Measurements from ENCODE around the gene KDM2A.
A peak's percentile ranks its signal among the peaks of the same experiment; 100 is the strongest.

KDM2A gene

GRCh38 chr11:67292671-67293070 is 173.6 kb downstream of the KDM2A start:
- Mint-ChIP-seq H3K27ac (ENCODE audit: low read depth) (peak overlapping the region; percentile 90), H3K4me1 (peaks cover 54% of the 10 kb centered on the region), H3K9me3 (peaks cover 13% of the 10 kb centered on the region), H3K36me3 (ENCODE audit: insufficient read depth) (peaks cover 61% of the 10 kb centered on the region), H3K4me3 (peak overlapping the region; percentile 18), H3K27me3 (no peaks in the 10 kb centered on the region)
- ATAC-seq (replicated peaks; ENCODE audit: extremely low read depth, poor library complexity, severe bottlenecking) (no peak), DNase-seq (ENCODE audit: low spot score in 2 of 2) (no peak)

- peak in 1 of 2 donors; percentile 40 for DNase-seq (ENCODE audit: low spot score in 2 of 2)
- Mint-ChIP-seq H3K27me3 (no peaks in the 10 kb centered on the region), H3K27ac (ENCODE audit: low read depth) (peak overlapping the region; percentile 90), H3K36me3 (ENCODE audit: insufficient read depth) (peaks cover 62% of the 10 kb centered on the region), H3K4me3 (peak overlapping the region; percentile 18), H3K4me1 (peaks cover 51% of the 10 kb centered on the region), H3K9me3 (peaks cover 13% of the 10 kb centered on the region)
- peak; percentile 22 for ATAC-seq (replicated peaks; ENCODE audit: extremely low read depth, poor library complexity, severe bottlenecking)
Observed at GRCh38 chr11:67293090-67293489, 174.0 kb downstream of the KDM2A start.

DNA sequence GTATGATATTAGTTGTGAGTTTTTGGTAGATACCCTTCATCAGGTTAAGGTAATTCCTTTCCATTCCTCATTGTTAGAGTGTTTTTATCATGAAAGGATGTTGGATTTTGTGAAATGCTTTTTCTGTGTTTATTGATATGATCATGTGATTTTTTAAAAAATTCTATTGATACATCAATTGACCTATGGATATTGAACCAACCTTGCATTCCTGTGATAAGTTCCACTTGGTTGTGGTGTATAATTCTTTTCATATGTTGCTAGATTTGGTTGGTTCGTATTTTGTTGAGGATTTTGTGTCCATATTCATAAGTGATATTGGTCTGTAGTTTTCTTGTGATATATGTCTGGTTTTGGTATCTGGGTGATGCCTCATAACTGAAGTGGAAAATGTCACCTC is 176.8 kb downstream of the KDM2A start:
- Mint-ChIP-seq H3K4me1 (peaks cover 43% of the 10 kb centered on the region), H3K9me3 (peaks cover 13% of the 10 kb centered on the region), H3K36me3 (ENCODE audit: insufficient read depth) (peaks cover 58% of the 10 kb centered on the region), H3K27ac (ENCODE audit: low read depth) (peak overlapping the region; percentile 72), H3K27me3 (no peaks in the 10 kb centered on the region), H3K4me3 (no peak overlapping the region)
- ATAC-seq (replicated peaks; ENCODE audit: extremely low read depth, poor library complexity, severe bottlenecking), result no peak
- DNase-seq (ENCODE audit: low spot score in 2 of 2), result no peak

DNA sequence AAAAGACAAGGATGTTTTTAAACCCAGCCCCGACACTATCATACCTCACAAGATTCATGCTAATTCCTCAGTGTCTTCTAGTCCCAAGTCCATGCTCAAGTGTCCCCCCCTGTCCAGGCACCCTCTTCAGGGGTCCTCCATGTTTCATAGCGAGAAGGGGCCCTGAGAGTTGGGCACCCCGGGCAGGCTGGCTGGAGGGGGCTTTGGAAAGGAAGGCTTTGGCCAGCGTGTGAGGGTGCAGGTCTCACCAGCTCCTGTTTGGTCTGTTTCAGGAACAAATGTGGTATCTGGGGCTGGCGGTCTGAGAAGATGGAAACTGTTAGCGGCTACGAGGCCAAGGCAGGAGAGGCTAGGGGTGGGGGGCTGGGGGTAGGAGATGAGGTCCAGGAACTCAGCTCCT is 179.7 kb downstream of the KDM2A start:
- ATAC-seq (replicated peaks; ENCODE audit: extremely low read depth, poor library complexity, severe bottlenecking) (no peak), DNase-seq (ENCODE audit: low spot score in 2 of 2) (no peak)
- Mint-ChIP-seq H3K36me3 (ENCODE audit: insufficient read depth) (peaks cover 51% of the 10 kb centered on the region), H3K9me3 (peaks cover 13% of the 10 kb centered on the region), H3K4me3 (no peak overlapping the region), H3K27me3 (no peaks in the 10 kb centered on the region), H3K27ac (ENCODE audit: low read depth) (no peak overlapping the region), H3K4me1 (peaks cover 29% of the 10 kb centered on the region)

DNA sequence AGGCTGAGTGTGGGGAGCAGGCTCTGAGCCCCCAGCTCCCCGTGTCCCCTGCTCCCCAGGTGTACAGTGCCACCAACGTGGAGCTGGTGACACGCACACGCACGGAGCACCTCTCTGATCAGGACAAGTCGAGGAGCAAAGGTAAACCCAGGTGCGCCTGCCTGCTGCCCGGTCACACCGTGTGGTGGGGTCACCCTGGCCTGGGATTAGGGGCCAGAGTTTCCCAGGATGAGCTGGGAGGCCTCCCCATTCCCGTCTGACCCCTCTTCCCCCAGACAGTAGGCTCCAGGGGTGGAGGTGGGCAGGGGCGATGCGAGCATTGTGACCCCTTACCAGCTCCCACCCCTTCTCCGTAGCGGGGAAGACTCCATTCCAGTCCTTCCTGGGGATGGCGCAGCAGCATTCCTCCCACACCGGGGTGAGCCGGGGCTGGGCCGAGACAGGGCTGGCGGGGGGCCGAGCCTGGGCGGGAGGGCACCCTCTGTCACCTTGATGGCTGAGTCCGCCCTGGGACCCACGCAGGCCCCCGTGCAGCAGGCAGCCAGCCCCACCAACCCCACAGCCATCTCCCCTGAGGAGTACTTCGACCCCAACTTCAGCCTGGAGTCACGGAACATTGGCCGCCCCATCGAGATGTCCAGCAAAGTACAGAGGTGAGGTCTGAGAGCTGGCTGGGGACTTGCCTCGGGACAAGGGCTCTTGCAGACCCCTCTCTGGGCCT is 180.6 kb downstream of the KDM2A start:
- DNase-seq (ENCODE audit: low spot score in 2 of 2), result no peak
- Mint-ChIP-seq H3K27ac (ENCODE audit: low read depth) (no peak overlapping the region), H3K4me1 (peaks cover 27% of the 10 kb centered on the region), H3K4me3 (no peak overlapping the region), H3K36me3 (ENCODE audit: insufficient read depth) (peaks cover 44% of the 10 kb centered on the region), H3K9me3 (peaks cover 13% of the 10 kb centered on the region), H3K27me3 (no peaks in the 10 kb centered on the region)
- ATAC-seq (replicated peaks; ENCODE audit: extremely low read depth, poor library complexity, severe bottlenecking), result no peak

DNA sequence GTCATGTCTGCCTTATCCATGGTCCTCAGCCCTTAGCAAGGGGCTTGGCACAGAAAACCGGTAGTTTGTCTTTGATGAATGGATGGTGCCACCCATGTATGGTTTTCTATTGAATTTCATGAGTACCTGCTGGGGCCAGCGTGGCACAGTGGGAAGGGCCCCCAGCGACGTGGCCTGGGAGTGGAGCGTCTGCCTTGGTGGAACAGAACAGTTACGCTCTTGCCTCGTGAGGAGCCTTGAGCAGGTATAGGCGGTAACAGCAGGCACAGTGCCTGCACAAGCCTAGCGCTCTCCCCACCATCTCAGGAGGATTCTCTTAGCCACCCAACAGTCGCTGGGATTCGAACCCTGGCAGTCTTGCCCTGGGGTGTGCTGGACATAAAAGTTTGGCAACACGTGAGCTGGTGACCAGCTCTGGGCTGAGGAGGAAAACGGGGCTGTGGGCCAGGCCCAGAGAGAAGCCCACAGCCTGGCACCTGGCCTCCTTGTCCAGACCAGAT is 181.2 kb downstream of the KDM2A start:
- Mint-ChIP-seq H3K9me3 (peaks cover 13% of the 10 kb centered on the region), H3K36me3 (ENCODE audit: insufficient read depth) (peaks cover 41% of the 10 kb centered on the region), H3K27ac (ENCODE audit: low read depth) (no peak overlapping the region), H3K4me3 (no peak overlapping the region), H3K4me1 (peaks cover 31% of the 10 kb centered on the region), H3K27me3 (no peaks in the 10 kb centered on the region)
- ATAC-seq (replicated peaks; ENCODE audit: extremely low read depth, poor library complexity, severe bottlenecking) (no peak), DNase-seq (ENCODE audit: low spot score in 2 of 2) (no peak)

DNA sequence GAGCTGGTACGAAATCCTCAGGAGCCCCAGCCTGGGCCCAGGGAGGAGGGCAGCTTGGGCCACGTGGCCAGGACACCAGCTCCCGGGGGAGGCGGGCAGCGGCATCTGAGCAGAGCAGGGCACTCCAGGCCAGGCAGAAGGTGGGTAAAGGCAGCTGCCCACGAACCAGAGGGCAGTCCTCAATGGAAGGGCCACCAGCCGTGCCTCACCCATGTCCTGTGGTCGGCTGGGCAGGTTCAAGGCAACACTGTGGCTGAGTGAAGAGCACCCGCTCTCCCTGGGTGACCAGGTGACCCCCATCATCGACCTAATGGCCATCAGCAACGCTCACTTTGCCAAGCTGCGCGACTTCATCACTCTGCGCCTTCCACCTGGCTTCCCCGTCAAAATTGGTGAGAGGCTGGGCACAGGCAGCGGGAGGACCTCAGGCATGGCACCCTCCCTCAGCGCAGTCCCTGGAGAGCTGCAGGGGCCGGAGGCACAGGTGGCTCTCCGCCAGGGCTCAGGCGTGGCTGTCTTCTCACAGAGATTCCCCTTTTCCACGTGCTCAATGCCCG is 181.8 kb downstream of the KDM2A start:
- peaks cover 13% of the 10 kb centered on the region for H3K9me3 Mint-ChIP-seq
- H3K27ac Mint-ChIP-seq (ENCODE audit: low read depth), result no peak overlapping the region
- ATAC-seq (replicated peaks; ENCODE audit: extremely low read depth, poor library complexity, severe bottlenecking), result no peak
- H3K27me3 Mint-ChIP-seq, result no peaks in the 10 kb centered on the region
- DNase-seq (ENCODE audit: low spot score in 2 of 2), result no peak
- peaks cover 37% of the 10 kb centered on the region for H3K36me3 Mint-ChIP-seq (ENCODE audit: insufficient read depth)
- no peak overlapping the region for H3K4me3 Mint-ChIP-seq
- H3K4me1 Mint-ChIP-seq, result peaks cover 30% of the 10 kb centered on the region

- Mint-ChIP-seq H3K27ac (ENCODE audit: low read depth) (no peak overlapping the region), H3K27me3 (no peaks in the 10 kb centered on the region), H3K36me3 (ENCODE audit: insufficient read depth) (peaks cover 35% of the 10 kb centered on the region), H3K9me3 (peaks cover 7% of the 10 kb centered on the region), H3K4me3 (no peak overlapping the region), H3K4me1 (peaks cover 25% of the 10 kb centered on the region)
- DNase-seq (ENCODE audit: low spot score in 2 of 2) (no peak), ATAC-seq (replicated peaks; ENCODE audit: extremely low read depth, poor library complexity, severe bottlenecking) (no peak)
Observed at GRCh38 chr11:67301313-67301921, 182.4 kb downstream of the KDM2A start.

GRCh38 chr11:67301951-67302516 is 183.0 kb downstream of the KDM2A start:
- Mint-ChIP-seq H3K9me3 (peaks cover 2% of the 10 kb centered on the region), H3K27me3 (no peaks in the 10 kb centered on the region), H3K27ac (ENCODE audit: low read depth) (no peak overlapping the region), H3K4me1 (peaks cover 18% of the 10 kb centered on the region), H3K36me3 (ENCODE audit: insufficient read depth) (peaks cover 29% of the 10 kb centered on the region), H3K4me3 (peak overlapping the region; percentile 60)
- no peak for DNase-seq (ENCODE audit: low spot score in 2 of 2)
- ATAC-seq (replicated peaks; ENCODE audit: extremely low read depth, poor library complexity, severe bottlenecking), result no peak

GRCh38 chr11:67302571-67303131 is 183.6 kb downstream of the KDM2A start:
- no peak overlapping the region for H3K27ac Mint-ChIP-seq (ENCODE audit: low read depth)

DNA sequence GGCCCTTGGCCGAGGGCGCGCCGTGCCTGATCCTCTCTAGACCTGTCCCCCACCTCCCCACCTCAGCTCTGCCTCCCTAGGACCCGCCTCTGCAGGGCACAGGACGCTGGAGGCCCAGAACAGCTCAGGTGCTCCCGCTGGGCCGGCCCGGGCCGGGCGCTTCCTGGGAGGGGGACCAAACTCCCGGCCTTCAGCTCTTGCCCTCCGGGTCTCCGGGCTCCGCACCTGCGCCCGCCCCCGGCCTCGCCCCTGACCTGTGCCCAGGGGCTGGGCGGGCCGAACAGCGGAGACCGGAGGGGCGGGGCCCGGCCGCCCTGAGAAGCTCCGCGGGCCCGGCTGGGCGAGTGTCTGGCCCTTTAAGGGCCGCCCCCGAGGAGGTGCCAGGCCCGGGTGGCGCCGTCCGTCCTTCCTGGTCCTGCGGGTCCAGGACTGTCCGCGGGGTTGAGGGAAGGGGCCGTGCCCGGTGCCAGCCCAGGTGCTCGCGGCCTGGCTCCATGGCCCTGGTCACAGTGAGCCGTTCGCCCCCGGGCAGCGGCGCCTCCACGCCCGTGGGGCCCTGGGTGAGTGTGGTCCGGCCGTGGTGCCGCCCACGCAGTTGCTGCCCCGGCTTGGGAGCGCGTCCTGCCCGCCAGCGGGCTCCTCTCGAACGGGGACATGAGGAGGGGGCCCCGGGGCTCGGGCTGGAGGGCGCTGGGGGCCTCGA is 184.2 kb downstream of the KDM2A start, which contains the start of gene SSH3:
SSH3 (plus strand) TSS at position 399 of the 703 bp plus-strand sequence; CDS start at position 495, 96 bp downstream.
- ATAC-seq (replicated peaks; ENCODE audit: extremely low read depth, poor library complexity, severe bottlenecking) (peak; percentile 59), DNase-seq (ENCODE audit: low spot score in 2 of 2) (no peak)
- H3K27ac Mint-ChIP-seq (ENCODE audit: low read depth), result no peak within 1 kb of the TSS
- no peaks in the 10 kb centered on the region for H3K27me3 Mint-ChIP-seq
- peaks cover 17% of the 10 kb centered on the region for H3K36me3 Mint-ChIP-seq (ENCODE audit: insufficient read depth)
- no peaks in the 10 kb centered on the region for H3K9me3 Mint-ChIP-seq
- H3K4me1 Mint-ChIP-seq, result peaks cover 12% of the 10 kb centered on the region
- peak within 1 kb of the TSS; percentile 60 for H3K4me3 Mint-ChIP-seq

More at GRCh38 chr11:67302571-67303131, 183.6 kb downstream of the KDM2A start:
- Mint-ChIP-seq H3K4me3 (peak overlapping the region; percentile 60), H3K9me3 (no peaks in the 10 kb centered on the region), H3K27me3 (no peaks in the 10 kb centered on the region), H3K36me3 (ENCODE audit: insufficient read depth) (peaks cover 22% of the 10 kb centered on the region), H3K4me1 (peaks cover 16% of the 10 kb centered on the region)
- no peak for DNase-seq (ENCODE audit: low spot score in 2 of 2)
- peak; percentile 29 for ATAC-seq (replicated peaks; ENCODE audit: extremely low read depth, poor library complexity, severe bottlenecking)

Measured in central memory CD8-positive, alpha-beta T cell (primary cell).